ENCODE data around the gene SNX13. TPM values are rescaled to one million over a fixed set of nuclear protein-coding genes. Genes with fewer than 3 reads are reported as not detected.

Gene SNX13
- total and polyA plus RNA-seq, 2 donors (not counting 1 experiment from before 2014, with no cell fraction given): 6.5 to 58.1 TPM

GRCh38 chr7:17952387-17952786, 12.1 kb upstream of the SNX13 start:
- ATAC-seq (ENCODE audit: low read depth) (peak; percentile 57), DNase-seq (peak; percentile 34)
- WGBS (ENCODE audit: insufficient coverage): 50% methylated on average over 1 of the region's 2 CpGs
- Histone ChIP-seq H3K36me3 (replicated peaks in 1 of 2; ENCODE audit: control extremely low read depth in 1 of 2, control insufficient read depth in 1 of 2, extremely low read depth in 1 of 2, insufficient read depth in 2 of 2, low read length in 1 of 2) (no peaks in the 10 kb centered on the region), H3K4me2 (replicated peaks; ENCODE audit: low read depth, low read length, poor library complexity, severe bottlenecking) (peak overlapping the region; percentile 25), H3K79me2 (ENCODE audit: control insufficient read depth, insufficient read depth, low read length) (no peaks in the 10 kb centered on the region), H4K20me1 (ENCODE audit: control insufficient read depth, insufficient read depth, low read length, poor library complexity, severe bottlenecking) (no peaks in the 10 kb centered on the region), H3K27me3 (replicated peaks in 1 of 4; ENCODE audit: control extremely low read depth in 1 of 4, control insufficient read depth in 3 of 4, insufficient read depth in 4 of 4, low read length in 3 of 4) (no peaks in the 10 kb centered on the region), H2AFZ (ENCODE audit: insufficient read depth, low read depth, low read length, poor library complexity, severe bottlenecking) (peak overlapping the region; percentile 41), H3K4me1 (ENCODE audit: control insufficient read depth in 2 of 2, insufficient read depth in 2 of 2, low read length in 2 of 2) (peaks cover 0 to 4% of the 10 kb centered on the region in 2 donors), H3K9ac (ENCODE audit: low read length) (no peak overlapping the region), H3K27ac (ENCODE audit: low read length in 2 of 2) (no peak overlapping the region), H3K4me3 (ENCODE audit: control extremely low read depth in 1 of 5, extremely low read depth in 1 of 5, insufficient read depth in 1 of 5, low read depth in 2 of 5, low read length in 4 of 5) (peak overlapping the region in 2 of 5 experiments; percentile 16 to 22), H3K9me3 (ENCODE audit: control extremely low read depth in 1 of 3, control insufficient read depth in 2 of 3, insufficient read depth in 1 of 3, low read length in 2 of 3) (no peaks in the 10 kb centered on the region)
- H3K9me3 Mint-ChIP-seq (ENCODE audit: insufficient read depth): no peaks in the 10 kb centered on the region
- TF ChIP-seq CTCF (IDR thresholded peaks at IDR 0.05) (no peak), EZH2 (IDR thresholded peaks at IDR 0.05; ENCODE audit: borderline replicate concordance, insufficient read depth, low read depth, low read length, poor library complexity, severe bottlenecking) (no peak)
- peak overlapping the region; percentile 84 for H3K4me3 Mint-ChIP-seq
- POLR2A ChIA-PET: no interaction called here
- peaks cover 14% of the 10 kb centered on the region for H3K4me1 Mint-ChIP-seq
- H3K27ac Mint-ChIP-seq: peak overlapping the region; percentile 90
- CTCF ChIA-PET: interaction anchor here (0.6 kb wide), 1 partner anchor 172 kb away, joined by 3 read pairs; no protein-coding TSS in a partner anchor
- intact Hi-C loops (cut with micrococcal nuclease): no loop called here
- no peaks in the 10 kb centered on the region for H3K27me3 Mint-ChIP-seq

GRCh38 chr7:17951742-17952254, 11.5 kb upstream of the SNX13 start:
- H3K4me3 Mint-ChIP-seq: no peak overlapping the region
- no peak for ATAC-seq (ENCODE audit: low read depth)
- DNase-seq: no peak
- H3K4me1 Mint-ChIP-seq: peaks cover 20% of the 10 kb centered on the region
- no peak overlapping the region for H3K9ac ChIP-seq (ENCODE audit: low read length)
- no peak overlapping the region for H3K27ac ChIP-seq (ENCODE audit: low read length in 2 of 2)
- H3K27me3 Mint-ChIP-seq: no peaks in the 10 kb centered on the region
- TF ChIP-seq EZH2 (IDR thresholded peaks at IDR 0.05; ENCODE audit: borderline replicate concordance, insufficient read depth, low read depth, low read length, poor library complexity, severe bottlenecking) (no peak), CTCF (IDR thresholded peaks at IDR 0.05) (no peak)
- no peaks in the 10 kb centered on the region for H3K9me3 Mint-ChIP-seq (ENCODE audit: insufficient read depth)
- H3K4me3 ChIP-seq (ENCODE audit: control extremely low read depth in 1 of 5, extremely low read depth in 1 of 5, insufficient read depth in 1 of 5, low read depth in 2 of 5, low read length in 4 of 5): no peak overlapping the region
- H4K20me1 ChIP-seq (ENCODE audit: control insufficient read depth, insufficient read depth, low read length, poor library complexity, severe bottlenecking): no peaks in the 10 kb centered on the region
- no peaks in the 10 kb centered on the region for H3K36me3 ChIP-seq (replicated peaks in 1 of 2; ENCODE audit: control extremely low read depth in 1 of 2, control insufficient read depth in 1 of 2, extremely low read depth in 1 of 2, insufficient read depth in 2 of 2, low read length in 1 of 2)
- ChIA-PET POLR2A (no interaction called here), CTCF (interaction anchor here (0.6 kb wide), 1 partner anchor 171 kb away, joined by 3 read pairs; no protein-coding TSS in a partner anchor)
- WGBS (ENCODE audit: insufficient coverage): no CpG with 5 or more reads among the region's 5 CpGs
- H3K4me1 ChIP-seq (ENCODE audit: control insufficient read depth in 2 of 2, insufficient read depth in 2 of 2, low read length in 2 of 2): peaks cover 5 to 9% of the 10 kb centered on the region in 2 donors
- H3K9me3 ChIP-seq (ENCODE audit: control extremely low read depth in 1 of 3, control insufficient read depth in 2 of 3, insufficient read depth in 1 of 3, low read length in 2 of 3): no peaks in the 10 kb centered on the region
- no peaks in the 10 kb centered on the region for H3K27me3 ChIP-seq (replicated peaks in 1 of 4; ENCODE audit: control extremely low read depth in 1 of 4, control insufficient read depth in 3 of 4, insufficient read depth in 4 of 4, low read length in 3 of 4)
- intact Hi-C loops (cut with micrococcal nuclease): no loop called here
- no peak overlapping the region for H3K4me2 ChIP-seq (replicated peaks; ENCODE audit: low read depth, low read length, poor library complexity, severe bottlenecking)
- H3K79me2 ChIP-seq (ENCODE audit: control insufficient read depth, insufficient read depth, low read length): no peaks in the 10 kb centered on the region
- peak overlapping the region; percentile 90 for H3K27ac Mint-ChIP-seq
- peak overlapping the region; percentile 41 for H2AFZ ChIP-seq (ENCODE audit: insufficient read depth, low read depth, low read length, poor library complexity, severe bottlenecking)
